Measurements from ENCODE around the gene ATAD3A.

ATAD3A gene

GRCh38 chr1:1565340-1565739 lies 53.4 kb downstream of the ATAD3A start:
- H3K9me3 ChIP-seq = no peaks in the 10 kb centered on the region
- TF ChIP-seq CTCF (IDR thresholded peaks at IDR 0.05; ENCODE audit: low read depth, low read length) = no peak
- H3K36me3 ChIP-seq = peaks cover 83% of the 10 kb centered on the region

GRCh38 chr1:1567152-1567875 lies 55.4 kb downstream of the ATAD3A start:
- no peak for DNase-seq
- H3K4me1 ChIP-seq = no peaks in the 10 kb centered on the region
- peaks cover 71% of the 10 kb centered on the region for H3K36me3 ChIP-seq
- no peaks in the 10 kb centered on the region for H3K9me3 ChIP-seq
- no peaks in the 10 kb centered on the region for H3K27me3 ChIP-seq
- no peak for TF ChIP-seq CTCF (IDR thresholded peaks at IDR 0.05; ENCODE audit: low read depth, low read length)
- no peak overlapping the region for H3K4me3 ChIP-seq (ENCODE audit: low read depth, low read length)

More at GRCh38 chr1:1565340-1565739, 53.4 kb downstream of the ATAD3A start:
- no peaks in the 10 kb centered on the region for H3K4me1 ChIP-seq
- H3K4me3 ChIP-seq (ENCODE audit: low read depth, low read length) = no peak overlapping the region
- no peaks in the 10 kb centered on the region for H3K27me3 ChIP-seq
- no peak for DNase-seq

DNA sequence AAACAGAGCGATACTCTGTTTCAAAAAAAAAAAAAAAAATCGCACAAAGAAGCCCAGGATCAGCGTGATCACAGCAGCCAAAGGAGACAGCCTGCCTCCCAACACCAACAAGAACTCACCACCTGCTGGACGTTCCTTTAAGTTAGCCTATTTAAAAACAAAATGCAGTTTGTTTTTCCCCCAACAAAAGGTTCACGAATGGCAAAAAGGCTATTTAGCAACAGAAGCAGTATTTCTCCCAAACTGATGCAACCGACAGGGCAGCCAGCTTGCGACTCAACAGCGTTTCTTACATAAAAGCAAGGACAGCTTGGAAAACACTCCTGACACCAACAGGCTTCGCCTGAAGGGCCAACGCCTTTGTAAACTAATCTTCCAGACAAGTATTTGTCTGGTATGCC lies 55.9 kb downstream of the ATAD3A start:
- TF ChIP-seq CTCF (IDR thresholded peaks at IDR 0.05; ENCODE audit: low read depth, low read length) = no peak
- H3K27me3 ChIP-seq = no peaks in the 10 kb centered on the region
- H3K4me3 ChIP-seq (ENCODE audit: low read depth, low read length) = no peak overlapping the region
- H3K9me3 ChIP-seq = no peaks in the 10 kb centered on the region
- H3K4me1 ChIP-seq = no peaks in the 10 kb centered on the region
- DNase-seq = no peak
- peaks cover 66% of the 10 kb centered on the region for H3K36me3 ChIP-seq

- no peak for DNase-seq
- TF ChIP-seq CTCF (IDR thresholded peaks at IDR 0.05; ENCODE audit: low read depth, low read length) = no peak
- Histone ChIP-seq H3K9me3 (no peaks in the 10 kb centered on the region), H3K27me3 (no peaks in the 10 kb centered on the region), H3K4me1 (no peaks in the 10 kb centered on the region), H3K36me3 (peaks cover 55% of the 10 kb centered on the region), H3K4me3 (ENCODE audit: low read depth, low read length) (no peak overlapping the region)
Observed at GRCh38 chr1:1569341-1569740, 57.4 kb downstream of the ATAD3A start.

- H3K4me3 ChIP-seq (ENCODE audit: low read depth, low read length) = peak overlapping the region; percentile 99
- DNase-seq = peak; percentile 69
- peaks cover 7% of the 10 kb centered on the region for H3K27me3 ChIP-seq
- peak; percentile 57 for TF ChIP-seq CTCF (IDR thresholded peaks at IDR 0.05; ENCODE audit: low read depth, low read length)
- peaks cover 5% of the 10 kb centered on the region; the same call in 1 of the 2 replicates for H3K4me1 ChIP-seq
- H3K9me3 ChIP-seq = no peaks in the 10 kb centered on the region
- peaks cover 19% of the 10 kb centered on the region for H3K36me3 ChIP-seq
Observed at GRCh38 chr1:1573843-1574720, 62.1 kb downstream of the ATAD3A start.
